GDM1 (cell line): Measurements from ENCODE around the gene PIP4K2A.
A peak's percentile ranks its signal among the peaks of the same experiment; 100 is the strongest.
"Not testable (repeated sequence)": the region's sequence is repeated elsewhere in the genome, so short reads cannot be mapped to it uniquely, and the experiment has no call there.

Experiments used
- DNase-seq: peaks from one replicate; lab custom pipeline; 2025; lab: John Stamatoyannopoulos, UW

The PIP4K2A gene

DNA sequence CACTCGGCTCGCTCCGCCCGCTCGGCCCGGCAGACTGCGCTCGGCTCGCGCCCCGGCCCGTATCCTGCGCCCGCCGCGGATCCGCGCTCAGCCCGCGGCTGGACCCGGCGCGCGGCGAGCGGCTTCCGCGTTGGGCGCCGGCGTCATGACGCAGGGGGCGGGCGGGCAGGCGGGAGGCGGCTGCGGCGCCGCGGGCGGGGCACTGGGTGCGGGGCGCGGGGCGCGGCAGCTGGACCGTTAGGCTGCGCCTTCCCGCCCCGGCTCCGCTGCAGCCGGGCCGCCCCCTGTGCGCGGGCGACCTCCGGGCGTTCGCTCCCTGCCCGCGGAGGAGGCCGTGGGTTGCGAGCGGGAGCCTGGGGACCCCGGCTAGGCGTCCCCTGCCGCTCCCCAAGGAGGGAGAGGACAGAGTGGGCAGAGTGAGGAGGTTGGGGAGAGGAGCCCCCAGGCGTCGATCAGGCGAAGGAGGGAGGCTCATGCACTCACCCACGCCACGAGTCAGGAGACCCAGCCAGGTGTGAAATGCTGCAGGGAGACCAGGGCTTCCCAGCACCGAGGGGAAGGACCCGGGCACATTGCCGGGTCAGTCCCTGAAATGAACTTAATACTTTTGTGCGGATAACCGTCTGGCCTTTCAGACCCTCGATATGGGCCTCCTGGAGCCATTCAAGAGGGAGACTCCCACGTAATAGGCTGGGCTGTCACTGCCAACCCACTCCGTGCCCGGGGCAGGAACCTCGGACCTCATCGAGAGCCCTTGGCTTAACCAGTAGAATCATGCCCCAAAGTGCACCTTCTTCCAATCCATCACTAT, at the start of gene PIP4K2A:
Gene PIP4K2A (minus strand): TSS at position 100 of the 811 bp plus-strand sequence. CDS start 252 bp downstream, outside the sequence.
- DNase-seq, result peak; percentile 79

GRCh38 chr10:22761569-22762220, 47.3 kb upstream of the PIP4K2A start:
- DNase-seq, result no peak

DNA sequence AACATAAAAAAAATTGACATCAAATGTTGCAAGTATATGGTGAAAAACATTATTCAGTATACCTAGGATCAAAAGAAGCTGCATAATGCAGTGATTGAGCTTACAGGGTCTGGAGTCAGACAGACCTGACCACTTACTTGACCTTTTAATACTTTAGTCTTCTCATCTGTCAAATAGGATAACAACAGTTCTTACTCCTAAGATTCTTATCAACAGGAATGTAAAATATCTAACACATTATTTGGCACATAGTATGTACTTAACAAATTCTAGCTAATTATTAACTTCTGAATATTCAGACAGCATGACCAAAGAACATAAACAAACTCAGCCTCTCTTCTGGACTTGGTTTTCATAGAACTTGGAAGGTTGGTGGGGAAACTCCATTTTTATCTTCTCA, 45.6 kb upstream of the PIP4K2A start:
- DNase-seq, result no peak

GRCh38 chr10:22758867-22759266, 44.5 kb upstream of the PIP4K2A start:
- no peak for DNase-seq

GRCh38 chr10:22754296-22754695, 39.9 kb upstream of the PIP4K2A start:
- DNase-seq, result no peak

GRCh38 chr10:22753786-22754185, 39.4 kb upstream of the PIP4K2A start:
- no peak for DNase-seq

GRCh38 chr10:22752272-22752889, 38.0 kb upstream of the PIP4K2A start:
- DNase-seq, result no peak

DNA sequence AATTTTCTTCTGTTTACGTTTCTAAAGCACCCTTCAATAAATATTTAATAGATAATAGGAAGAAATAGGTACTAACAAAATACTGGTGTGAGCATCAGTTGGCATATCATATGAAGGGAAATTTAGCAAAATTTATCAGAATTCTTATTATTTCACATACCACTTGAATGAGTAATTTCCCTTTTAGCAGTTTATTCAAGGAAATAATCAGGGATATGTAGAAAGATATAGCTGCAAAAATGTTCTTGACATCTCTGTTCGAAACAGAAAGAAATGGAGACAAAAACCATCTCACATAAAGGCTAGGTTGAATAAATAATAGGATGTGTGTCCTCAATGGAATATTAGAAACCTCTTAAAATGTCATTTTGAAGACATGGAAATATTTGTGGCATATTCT, 35.8 kb upstream of the PIP4K2A start:
- DNase-seq, result no peak

GRCh38 chr10:22744858-22745257, 30.5 kb upstream of the PIP4K2A start:
- DNase-seq, result not testable (repeated sequence)

- peak; percentile 67 for DNase-seq
These were observed 28.3 kb upstream of the PIP4K2A start for GRCh38 chr10:22742678-22743077.

DNA sequence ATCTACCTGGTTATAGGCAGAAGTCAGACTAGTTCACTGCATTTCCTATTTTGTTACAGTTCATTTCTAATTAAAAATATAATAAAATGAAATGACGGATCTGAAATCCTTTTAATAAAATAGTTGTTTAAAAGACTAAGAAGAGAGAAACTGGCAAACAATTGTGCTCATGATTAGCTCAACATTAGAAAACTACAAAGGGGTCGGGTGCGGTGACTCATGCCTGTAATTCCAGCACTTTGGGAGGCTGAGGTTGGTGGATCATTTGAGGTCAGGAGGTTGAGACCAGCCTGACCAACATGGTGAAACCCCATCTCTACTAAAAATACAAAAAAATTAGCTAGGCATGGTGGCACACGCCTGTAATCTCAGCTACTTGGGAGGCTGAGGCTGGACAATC, 27.3 kb upstream of the PIP4K2A start:
- DNase-seq, result not testable (repeated sequence)

GRCh38 chr10:22740180-22740579, 25.8 kb upstream of the PIP4K2A start:
- DNase-seq, result no peak

- no peak for DNase-seq
These were observed 23.2 kb upstream of the PIP4K2A start for GRCh38 chr10:22737587-22737986.

GRCh38 chr10:22736134-22736533, 21.8 kb upstream of the PIP4K2A start:
- DNase-seq, result no peak

DNA sequence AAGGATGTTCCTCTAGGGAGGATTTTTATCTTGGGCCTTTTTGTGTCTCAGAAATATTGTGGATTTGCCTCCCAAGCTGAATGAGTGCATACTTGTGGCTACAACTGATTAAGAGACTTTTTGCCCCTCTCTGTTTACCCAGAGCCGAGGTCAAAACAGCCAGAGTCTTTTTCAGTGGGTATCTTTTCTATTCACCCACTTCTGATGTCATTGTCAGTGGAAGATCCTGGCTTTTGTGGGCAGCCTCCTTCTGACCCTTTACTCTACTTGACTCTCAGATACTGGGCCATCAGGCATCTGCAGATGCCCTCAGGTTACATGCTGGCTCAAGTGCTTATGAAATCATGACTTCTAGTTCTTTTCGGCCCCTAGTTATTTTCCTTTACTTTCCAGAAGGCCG, 19.6 kb upstream of the PIP4K2A start:
- no peak for DNase-seq

- DNase-seq, result no peak
These were observed 13.3 kb upstream of the PIP4K2A start for GRCh38 chr10:22727663-22728062.

DNA sequence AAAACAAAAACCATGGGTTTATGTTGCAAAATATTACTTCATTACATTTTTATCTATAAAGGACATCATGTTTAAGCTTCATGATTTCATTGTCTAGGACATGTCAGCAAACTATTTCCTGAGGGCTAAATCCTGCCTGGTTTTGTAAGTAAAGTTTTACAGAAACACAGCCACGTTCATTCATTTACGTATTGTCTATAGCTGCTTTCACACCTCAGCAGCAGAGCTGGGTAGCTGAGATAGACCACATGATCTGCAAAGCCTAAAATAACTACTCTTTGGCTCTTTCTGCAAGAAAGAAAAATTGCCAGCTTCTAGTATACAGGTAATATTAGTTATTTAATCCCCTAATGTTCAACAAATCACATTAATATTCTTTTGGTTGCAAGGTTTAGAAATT, 12.7 kb upstream of the PIP4K2A start:
- DNase-seq, result no peak

DNA sequence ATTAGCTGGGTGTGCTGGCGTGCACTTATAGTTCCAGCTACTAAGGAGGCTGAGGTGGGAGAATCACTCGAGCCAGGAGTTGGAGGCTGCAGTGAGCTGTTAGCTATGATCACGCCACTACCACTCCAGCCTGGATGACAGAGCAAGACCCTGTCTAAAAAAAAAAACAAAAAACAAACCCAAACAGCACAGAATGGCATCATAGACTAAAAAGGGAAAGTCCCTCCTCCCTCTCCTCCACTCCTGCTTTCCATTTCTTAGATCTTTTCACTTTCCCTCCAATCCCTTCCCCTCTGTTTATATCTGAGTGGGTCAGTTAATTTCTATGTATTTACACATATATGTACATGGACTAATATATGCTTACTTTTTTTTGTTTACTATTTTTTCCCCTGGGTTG, 10.4 kb upstream of the PIP4K2A start:
- DNase-seq, result no peak

DNA sequence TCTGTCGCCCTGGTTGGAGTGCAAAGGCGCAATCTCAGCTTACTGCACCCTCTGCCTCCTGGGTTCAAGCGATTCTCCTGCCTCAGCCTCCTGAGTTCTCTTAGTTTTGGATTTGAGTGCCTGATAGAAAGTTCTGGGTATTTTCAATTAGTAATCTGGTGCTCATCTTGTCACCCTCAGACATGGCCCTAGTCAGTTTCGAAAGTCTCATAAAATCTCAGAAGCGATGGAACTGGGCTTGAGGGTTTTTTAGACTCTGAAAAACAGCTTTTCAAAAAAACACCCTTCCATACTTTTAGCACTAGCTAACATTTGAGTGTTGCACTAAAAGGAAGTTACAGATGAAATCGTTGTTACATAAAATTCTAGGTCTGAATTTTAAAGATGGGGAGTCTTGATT, 9.4 kb upstream of the PIP4K2A start:
- DNase-seq, result no peak

GRCh38 chr10:22723343-22723779, 9.0 kb upstream of the PIP4K2A start:
- DNase-seq, result peak; percentile 46

- no peak for DNase-seq
These were observed 8.3 kb upstream of the PIP4K2A start for GRCh38 chr10:22722626-22723169.

- DNase-seq, result no peak
These were observed 6.3 kb upstream of the PIP4K2A start for GRCh38 chr10:22720667-22721066.
